ENCODE measurements around the gene CPN1. TPM values are rescaled to one million over a fixed set of nuclear protein-coding genes. Genes with fewer than 3 reads are reported as not detected.

Gene CPN1
- polyA plus RNA-seq, 1 donor (not counting 4 experiments of a cell fraction or from before 2014, with no cell fraction given) = not detected

- FAIRE-seq (peak; percentile 44), DNase-seq (ENCODE audit: low read depth, low spot score) (no peak)
- Histone ChIP-seq H3K36me3 (ENCODE audit: control insufficient read depth in 2 of 2, extremely low read depth in 1 of 2, insufficient read depth in 2 of 2, low read length in 2 of 2) (peaks cover 5 to 6% of the 10 kb centered on the region in 2 experiments), H3K4me2 (ENCODE audit: control insufficient read depth, extremely low read depth, insufficient read depth, low read depth, low read length) (peak overlapping the region; percentile 90), H3K9me3 (ENCODE audit: control insufficient read depth, low read depth, low read length) (no peaks in the 10 kb centered on the region), H4K20me1 (ENCODE audit: control insufficient read depth, extremely low read depth, insufficient read depth, low read length) (no peaks in the 10 kb centered on the region), H2AFZ (ENCODE audit: control insufficient read depth, low read length) (no peak overlapping the region), H3K79me2 (ENCODE audit: control insufficient read depth, insufficient read depth, low read length) (peaks cover 84% of the 10 kb centered on the region), H3K4me3 (ENCODE audit: control insufficient read depth in 2 of 3, extremely low read depth in 1 of 3, insufficient read depth in 2 of 3, low read depth in 1 of 3, low read length in 3 of 3) (peak overlapping the region; percentile 0 to 29 (median 9)), H3K27me3 (ENCODE audit: control insufficient read depth, extremely low read depth, insufficient read depth, low read length) (no peaks in the 10 kb centered on the region), H3K4me1 (ENCODE audit: control insufficient read depth, extremely low read depth, insufficient read depth, low read length) (peaks cover 43% of the 10 kb centered on the region), H3K9me1 (ENCODE audit: control insufficient read depth, extremely low read depth, insufficient read depth, low read length) (no peaks in the 10 kb centered on the region), H3K27ac (ENCODE audit: control insufficient read depth, insufficient read depth, low read length) (peak overlapping the region; percentile 66), H3K9ac (ENCODE audit: control insufficient read depth, extremely low read depth, insufficient read depth, low read length) (peak overlapping the region; percentile 38)
- dilution Hi-C loops (cut with MboI; ENCODE audit: extremely low pct_ligation_motif_present, low sequenced_read_pairs) = no loop called here
- TF ChIP-seq CTCF (optimal IDR thresholded peaks at IDR 0.05 in 1 of 3, IDR thresholded peaks at IDR 0.05 in 1 of 3, conservative IDR thresholded peaks at IDR 0.05 in 1 of 3; ENCODE audit: extremely low read depth in 1 of 3, insufficient read depth in 2 of 3, low read length in 3 of 3) = no peak
These were observed 76.7 kb downstream of the CPN1 start for GRCh38 chr10:100004805-100005510.

- Histone ChIP-seq H3K9ac (ENCODE audit: control insufficient read depth, extremely low read depth, insufficient read depth, low read length) (no peak overlapping the region), H3K36me3 (ENCODE audit: control insufficient read depth in 2 of 2, extremely low read depth in 1 of 2, insufficient read depth in 2 of 2, low read length in 2 of 2) (peaks cover 5 to 8% of the 10 kb centered on the region in 2 experiments), H3K4me1 (ENCODE audit: control insufficient read depth, extremely low read depth, insufficient read depth, low read length) (peaks cover 34% of the 10 kb centered on the region), H3K79me2 (ENCODE audit: control insufficient read depth, insufficient read depth, low read length) (peaks cover 97% of the 10 kb centered on the region), H3K9me3 (ENCODE audit: control insufficient read depth, low read depth, low read length) (no peaks in the 10 kb centered on the region), H3K27ac (ENCODE audit: control insufficient read depth, insufficient read depth, low read length) (no peak overlapping the region), H3K9me1 (ENCODE audit: control insufficient read depth, extremely low read depth, insufficient read depth, low read length) (no peaks in the 10 kb centered on the region), H3K4me3 (ENCODE audit: control insufficient read depth in 2 of 3, extremely low read depth in 1 of 3, insufficient read depth in 2 of 3, low read depth in 1 of 3, low read length in 3 of 3) (no peak overlapping the region), H4K20me1 (ENCODE audit: control insufficient read depth, extremely low read depth, insufficient read depth, low read length) (no peaks in the 10 kb centered on the region), H3K27me3 (ENCODE audit: control insufficient read depth, extremely low read depth, insufficient read depth, low read length) (no peaks in the 10 kb centered on the region), H2AFZ (ENCODE audit: control insufficient read depth, low read length) (no peak overlapping the region), H3K4me2 (ENCODE audit: control insufficient read depth, extremely low read depth, insufficient read depth, low read depth, low read length) (no peak overlapping the region)
- dilution Hi-C loops (cut with MboI; ENCODE audit: extremely low pct_ligation_motif_present, low sequenced_read_pairs) = no loop called here
- TF ChIP-seq EZH2 (IDR thresholded peaks at IDR 0.05; ENCODE audit: low read length) = no peak
- no peak for TF ChIP-seq CTCF (optimal IDR thresholded peaks at IDR 0.05 in 1 of 3, IDR thresholded peaks at IDR 0.05 in 1 of 3, conservative IDR thresholded peaks at IDR 0.05 in 1 of 3; ENCODE audit: extremely low read depth in 1 of 3, insufficient read depth in 2 of 3, low read length in 3 of 3)
- DNase-seq (ENCODE audit: low read depth, low spot score) = no peak
- FAIRE-seq = no peak
These were observed 81.5 kb downstream of the CPN1 start for GRCh38 chr10:100000109-100000644.

Data from keratinocyte (primary cell).